Chondrocyte (in vitro differentiated cells): Measurements from ENCODE around the gene ADORA2A. TPM values are rescaled to one million over a fixed set of nuclear protein-coding genes. Genes with fewer than 3 reads are reported as not detected.
"Not testable (repeated sequence)": the region's sequence is repeated elsewhere in the genome, so short reads cannot be mapped to it uniquely, and the experiment has no call there.

Experiments
- DNase-seq: peaks from one replicate; pipeline ENCODE4 v3.0.0; 2021; ENCODE audit warnings: mixed read lengths, low spot score
- H3K27ac Mint-ChIP-seq: one replicate; pipeline ENCODE4 v1.8.0; 2021; ENCODE audit warnings: mild to moderate bottlenecking, moderate library complexity, mixed read lengths; ENCODE audit not compliant: unreplicated experiment
- H3K27me3 Mint-ChIP-seq: 2 replicates; pipeline ENCODE4 v1.8.0; 2021; ENCODE audit warnings: low read depth, mixed read lengths
- H3K36me3 Mint-ChIP-seq: 2 replicates; pipeline ENCODE4 v1.8.0; 2021; ENCODE audit warnings: low read depth, mixed read lengths
- H3K4me1 Mint-ChIP-seq: 2 replicates; pipeline ENCODE4 v1.8.0; 2021; ENCODE audit warnings: low read depth, mild to moderate bottlenecking, mixed read lengths
- H3K4me3 Mint-ChIP-seq: one replicate; pipeline ENCODE4 v1.8.0; 2021; ENCODE audit warnings: mild to moderate bottlenecking, moderate library complexity, mixed read lengths; ENCODE audit not compliant: unreplicated experiment
- H3K9me3 Mint-ChIP-seq: 2 replicates; pipeline ENCODE4 v1.8.0; 2021; ENCODE audit warnings: low read depth, mixed read lengths
- CTCF ChIP-seq: fragments of 200-600 bp; sonication (generic); IDR thresholded peaks from 2 replicates; pipeline ENCODE4 v1.5.0; 2021; ENCODE audit warnings: antibody characterized with exemption, mild to moderate bottlenecking, moderate library complexity
- total RNA-seq: library from RNA; stranded (reverse); gene quantifications from 3 replicates; pipeline ENCODE4 v1.2.1, GENCODE V29; 2021

ADORA2A gene
- total RNA-seq, 1 donor from 2014 or later, result 2.3 TPM

GRCh38 chr22:24483976-24484545, 56.7 kb downstream of the ADORA2A start:
- no peaks in the 10 kb centered on the region for H3K27me3 Mint-ChIP-seq
- H3K9me3 Mint-ChIP-seq, result no peaks in the 10 kb centered on the region
- TF ChIP-seq CTCF, result no peak
- H3K27ac Mint-ChIP-seq, result peak overlapping the region; percentile 62
- H3K4me3 Mint-ChIP-seq, result no peak overlapping the region
- no peaks in the 10 kb centered on the region for H3K36me3 Mint-ChIP-seq
- peaks cover 56% of the 10 kb centered on the region for H3K4me1 Mint-ChIP-seq
- no peak for DNase-seq

- no peak overlapping the region for H3K4me3 Mint-ChIP-seq
- H3K4me1 Mint-ChIP-seq, result peaks cover 57% of the 10 kb centered on the region
- DNase-seq, result no peak
- no peak for TF ChIP-seq CTCF
- peaks cover 5% of the 10 kb centered on the region for H3K9me3 Mint-ChIP-seq
- H3K36me3 Mint-ChIP-seq, result peaks cover 2% of the 10 kb centered on the region
- peak overlapping the region; percentile 37 for H3K27ac Mint-ChIP-seq
- no peaks in the 10 kb centered on the region for H3K27me3 Mint-ChIP-seq
Observed at GRCh38 chr22:24485170-24485569, 57.8 kb downstream of the ADORA2A start.

GRCh38 chr22:24485608-24486007, 58.2 kb downstream of the ADORA2A start:
- Mint-ChIP-seq H3K4me3 (no peak overlapping the region), H3K36me3 (peaks cover 2% of the 10 kb centered on the region), H3K9me3 (peaks cover 5% of the 10 kb centered on the region), H3K4me1 (peaks cover 56% of the 10 kb centered on the region), H3K27me3 (no peaks in the 10 kb centered on the region), H3K27ac (peak overlapping the region; percentile 37)
- DNase-seq, result no peak
- TF ChIP-seq CTCF, result peak; percentile 69

GRCh38 chr22:24486501-24486921, 59.1 kb downstream of the ADORA2A start:
- TF ChIP-seq CTCF, result no peak
- peak overlapping the region; percentile 34 for H3K27ac Mint-ChIP-seq
- H3K4me1 Mint-ChIP-seq, result peaks cover 48% of the 10 kb centered on the region
- H3K4me3 Mint-ChIP-seq, result no peak overlapping the region
- DNase-seq, result no peak
- peaks cover 2% of the 10 kb centered on the region for H3K36me3 Mint-ChIP-seq
- H3K27me3 Mint-ChIP-seq, result no peaks in the 10 kb centered on the region
- H3K9me3 Mint-ChIP-seq, result peaks cover 5% of the 10 kb centered on the region

- DNase-seq, result no peak
- H3K27me3 Mint-ChIP-seq, result peaks cover 9% of the 10 kb centered on the region
- H3K36me3 Mint-ChIP-seq, result peaks cover 2% of the 10 kb centered on the region
- no peak overlapping the region for H3K27ac Mint-ChIP-seq
- peaks cover 27% of the 10 kb centered on the region for H3K4me1 Mint-ChIP-seq
- H3K4me3 Mint-ChIP-seq, result no peak overlapping the region
- no peak for TF ChIP-seq CTCF
- peaks cover 5% of the 10 kb centered on the region for H3K9me3 Mint-ChIP-seq
Observed at GRCh38 chr22:24489011-24489410, 61.6 kb downstream of the ADORA2A start.

- Mint-ChIP-seq H3K4me1 (peaks cover 23% of the 10 kb centered on the region), H3K27me3 (peaks cover 11% of the 10 kb centered on the region)
- H3K27ac Mint-ChIP-seq, H3K9me3 Mint-ChIP-seq, H3K36me3 Mint-ChIP-seq, DNase-seq, H3K4me3 Mint-ChIP-seq: not testable (repeated sequence)
Observed at GRCh38 chr22:24489434-24489833, 62.0 kb downstream of the ADORA2A start.
